GM19452 (cell line): ENCODE measurements around the gene CHRDL2.

Source experiments
- ATAC-seq: cut with Tn5 transposase; IDR thresholded peaks from one replicate; pipeline ENCODE4 v1.9.1; 2021; ENCODE audit not compliant: unreplicated experiment

Gene CHRDL2

GRCh38 chr11:74717221-74717969 is 13.8 kb downstream of the CHRDL2 start:
- ATAC-seq: no peak

DNA sequence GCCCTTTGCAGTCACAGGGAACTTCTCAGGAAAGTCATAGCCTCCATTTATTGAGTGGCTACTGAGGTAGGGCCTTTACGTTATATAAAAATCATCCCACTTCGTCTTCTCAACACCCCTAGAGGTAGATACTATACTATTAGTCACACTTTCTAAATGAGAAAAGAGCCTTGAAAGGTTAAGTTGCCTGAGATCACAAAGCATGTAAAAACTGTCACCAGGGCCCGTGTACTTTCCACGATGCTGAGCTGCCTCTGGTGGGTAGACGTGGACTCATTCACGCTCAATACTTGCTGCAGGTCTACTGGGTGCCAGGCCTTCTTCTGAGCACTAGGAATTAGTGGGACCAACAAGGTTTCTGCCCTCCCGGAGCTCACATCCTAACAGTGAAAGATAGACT is 16.3 kb downstream of the CHRDL2 start:
- no peak for ATAC-seq

DNA sequence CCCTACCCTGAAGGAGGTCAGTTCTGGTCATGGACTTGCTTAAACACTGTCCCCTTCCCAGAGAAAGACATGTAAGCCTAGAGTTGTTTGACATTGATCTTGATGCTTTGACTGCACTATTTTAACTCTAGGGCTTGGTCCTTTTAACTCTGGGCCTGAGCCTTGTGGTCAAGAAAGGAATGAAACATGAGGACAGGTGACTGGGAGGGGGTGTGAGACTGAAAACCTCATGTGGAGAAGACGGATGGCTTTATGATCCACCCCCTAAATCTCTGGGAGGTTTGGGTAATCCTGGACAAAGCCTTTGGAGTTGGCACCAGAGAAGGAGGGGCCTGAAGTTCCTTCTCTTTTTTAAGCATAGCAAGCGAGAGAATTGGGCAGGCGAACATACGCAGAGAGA is 17.5 kb downstream of the CHRDL2 start:
- ATAC-seq: no peak

- no peak for ATAC-seq
These were observed 20.8 kb downstream of the CHRDL2 start for GRCh38 chr11:74710281-74710938.

- no peak for ATAC-seq
These were observed 22.1 kb downstream of the CHRDL2 start for GRCh38 chr11:74709175-74709574.

DNA sequence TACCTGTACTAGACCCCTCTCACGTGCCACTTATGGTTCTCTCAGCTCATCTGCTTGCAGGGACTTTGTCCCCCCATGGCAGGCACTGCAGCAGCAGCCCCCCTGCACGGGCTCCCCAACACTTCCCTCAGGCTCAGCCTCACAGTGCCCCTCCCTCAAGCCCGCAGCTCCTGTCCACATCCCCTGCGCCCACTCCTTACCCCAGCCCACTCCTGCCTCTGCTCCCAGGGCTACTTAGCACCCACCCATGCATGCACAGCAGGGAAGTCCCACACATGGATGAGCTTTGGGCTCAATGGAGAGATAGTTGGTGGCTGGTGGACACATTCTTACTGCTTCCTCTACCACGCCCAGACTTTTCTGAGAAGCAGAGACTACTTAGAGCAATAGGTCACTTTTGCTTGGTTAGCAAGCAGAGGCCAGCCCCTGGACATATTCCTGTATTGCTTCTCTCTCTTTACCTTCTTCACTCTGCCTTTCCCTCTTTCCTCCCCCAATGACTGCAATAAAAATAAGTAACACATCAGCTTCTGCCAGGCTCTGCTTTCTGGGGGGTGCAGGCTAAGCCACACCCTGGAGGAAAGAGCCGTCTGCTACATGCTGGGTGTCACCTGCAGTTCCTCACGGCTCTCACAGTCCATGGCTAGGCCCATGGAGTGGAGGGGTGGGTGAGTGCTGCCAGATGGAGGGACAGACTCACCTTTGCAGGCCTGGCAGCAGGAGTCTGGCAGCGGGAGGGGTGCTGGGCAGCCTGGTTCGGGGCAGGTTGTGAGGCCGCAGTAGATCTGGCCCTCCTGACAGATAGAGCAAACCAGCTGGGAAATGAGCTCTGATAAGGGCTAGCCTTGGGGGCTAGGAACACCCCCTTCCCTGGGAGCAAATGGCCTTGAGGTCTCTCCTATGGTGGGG is 23.4 kb downstream of the CHRDL2 start:
- no peak for ATAC-seq

DNA sequence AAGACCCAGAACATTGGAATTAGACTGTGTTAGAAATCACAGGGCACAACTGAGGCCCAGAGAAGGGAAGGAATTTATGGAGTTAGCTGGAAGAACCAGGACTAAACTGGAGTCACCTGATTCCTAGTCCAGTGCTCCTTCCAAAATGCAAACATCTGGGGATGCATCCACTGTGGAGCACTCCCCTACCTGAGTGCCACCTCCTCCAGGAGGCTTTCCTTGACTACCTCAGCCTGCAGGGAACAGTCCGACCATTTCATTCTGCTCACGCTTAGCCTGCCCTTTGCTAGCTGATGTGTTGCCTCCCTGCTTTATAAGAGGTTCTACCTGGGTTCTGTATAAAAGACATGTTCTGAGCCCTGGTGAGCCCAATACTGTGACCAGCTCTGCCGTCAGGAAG is 24.0 kb downstream of the CHRDL2 start:
- ATAC-seq: no peak

- no peak for ATAC-seq
These were observed 28.0 kb downstream of the CHRDL2 start for GRCh38 chr11:74703211-74703610.

- ATAC-seq: no peak
These were observed 28.7 kb downstream of the CHRDL2 start for GRCh38 chr11:74702383-74703007.

DNA sequence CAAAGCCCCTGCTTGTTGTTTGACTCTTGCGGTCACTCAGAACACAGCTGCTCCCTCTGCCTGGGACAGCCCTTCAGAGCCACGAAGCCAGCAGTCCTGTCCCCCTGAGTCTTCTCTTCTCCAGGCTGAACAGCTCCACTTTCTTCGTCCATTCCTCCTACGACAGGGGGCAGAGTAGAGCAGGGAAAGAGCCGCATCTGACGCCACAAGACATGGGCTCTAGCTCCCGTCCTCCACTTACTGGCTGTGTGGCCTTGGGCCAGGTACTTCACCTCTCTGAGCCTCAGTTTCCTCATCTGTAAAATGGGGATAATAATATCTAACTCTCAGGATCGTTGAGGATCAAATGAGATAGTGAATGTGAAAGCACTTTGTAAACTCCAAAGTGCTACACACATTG is 29.9 kb downstream of the CHRDL2 start:
- no peak for ATAC-seq

DNA sequence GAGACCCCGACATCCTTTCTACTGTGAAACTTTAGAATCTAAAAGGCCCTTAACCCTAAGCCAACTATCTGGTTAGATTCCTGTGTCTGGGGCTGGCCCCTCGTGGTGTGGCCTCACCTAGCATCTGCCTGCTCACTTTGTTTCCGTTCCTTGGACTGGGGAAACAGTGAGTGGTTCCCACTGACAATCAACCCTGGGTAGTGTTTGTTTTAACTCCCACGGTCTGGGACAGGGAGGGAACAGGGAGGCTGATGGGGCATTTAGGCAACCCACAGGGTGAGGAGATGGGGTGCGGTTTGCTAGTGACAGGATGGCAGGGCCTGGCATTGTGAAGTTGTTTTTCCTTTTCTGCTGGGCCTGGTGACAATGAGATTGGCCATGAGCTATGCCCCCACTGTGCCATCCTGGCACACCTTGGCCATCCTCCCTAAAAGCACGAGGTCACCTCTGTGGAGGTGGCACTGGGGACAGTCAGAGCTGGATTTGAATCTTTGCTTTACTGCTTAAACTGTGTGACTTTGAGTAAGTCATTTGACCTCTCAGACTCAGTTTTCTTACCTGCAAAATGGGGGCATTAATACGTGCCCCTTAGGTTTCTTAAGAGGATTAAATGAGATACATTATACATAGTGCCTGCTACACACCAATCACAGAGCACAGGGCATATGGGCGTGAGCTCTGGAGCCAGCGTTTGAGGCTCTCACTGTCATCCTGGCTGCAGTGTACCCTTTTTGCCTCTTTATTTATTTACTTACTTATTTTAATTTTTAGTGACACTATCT is 31.4 kb downstream of the CHRDL2 start:
- ATAC-seq: no peak

DNA sequence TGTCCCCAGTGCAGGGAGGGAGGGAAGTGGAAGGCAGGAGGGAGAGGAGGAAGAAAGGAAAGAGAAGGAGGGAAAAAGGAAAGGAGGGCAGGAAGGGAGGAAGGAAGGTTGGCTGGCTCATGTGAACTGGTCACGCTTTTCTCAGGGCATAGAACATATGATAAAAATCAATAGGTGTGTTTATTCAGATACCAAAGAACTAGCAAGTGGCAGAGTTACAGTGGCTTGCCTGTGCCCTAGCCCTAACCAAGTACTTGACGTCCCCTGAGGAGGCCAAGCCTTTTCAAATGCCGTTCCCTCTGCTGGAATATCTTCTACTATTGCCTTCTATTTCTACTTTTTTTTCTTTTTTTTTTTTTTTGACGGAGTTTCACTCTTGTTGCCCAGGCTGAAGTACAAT is 33.5 kb downstream of the CHRDL2 start:
- ATAC-seq: no peak

DNA sequence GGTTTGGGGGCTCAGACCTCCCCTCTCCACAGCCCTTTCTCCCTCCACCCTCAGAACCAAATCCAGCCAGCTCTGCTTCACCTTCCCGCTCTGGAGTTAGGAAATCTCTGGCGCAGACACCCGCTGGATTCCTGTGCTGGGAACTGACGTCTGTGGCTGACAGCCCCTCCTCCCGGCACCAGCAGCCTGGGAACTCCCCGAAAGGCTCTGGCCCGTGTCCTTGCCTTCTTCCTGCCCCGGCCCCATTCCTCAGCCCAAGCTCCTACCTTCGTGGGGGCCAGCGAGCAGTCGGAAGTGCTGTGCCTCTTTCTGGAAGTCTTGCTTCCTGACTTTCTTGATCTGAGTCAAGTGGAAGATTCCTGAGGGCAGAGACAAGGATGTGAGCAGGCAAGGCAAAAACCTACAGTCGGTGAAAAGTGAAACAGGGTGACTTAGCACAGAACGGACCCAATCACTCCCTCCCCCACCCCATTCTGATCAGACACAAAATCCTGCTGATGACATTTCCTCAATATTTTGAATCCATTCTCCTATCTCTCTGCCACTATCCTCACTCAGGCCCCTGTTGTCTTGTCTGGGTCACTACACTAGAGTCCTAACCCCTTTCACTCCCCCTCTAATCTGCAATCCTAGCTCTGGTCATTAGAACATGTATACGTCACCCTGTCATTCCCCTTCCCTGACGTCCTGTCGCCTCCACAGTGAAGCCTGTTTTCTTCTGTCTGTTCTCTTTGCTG is 34.1 kb downstream of the CHRDL2 start:
- no peak for ATAC-seq

DNA sequence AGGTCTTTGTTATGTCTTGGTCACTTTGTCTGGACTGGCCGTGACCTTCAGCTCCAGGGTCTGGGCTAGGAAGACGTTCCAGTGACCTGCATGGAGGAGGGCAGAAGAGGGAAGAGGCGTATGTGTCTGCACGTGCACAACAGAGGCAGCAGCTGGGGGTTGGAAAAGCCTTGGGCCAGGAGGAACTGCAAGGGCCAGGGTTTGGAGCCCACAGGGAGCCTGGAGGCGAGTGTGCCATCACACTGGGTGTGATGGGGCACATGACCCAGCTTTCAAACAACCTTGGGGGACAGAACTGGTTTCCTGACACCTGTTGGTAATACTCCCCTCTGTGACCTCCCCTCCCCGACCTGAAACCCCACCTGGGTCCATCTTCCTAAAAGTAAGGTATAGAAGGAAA is 34.7 kb downstream of the CHRDL2 start:
- ATAC-seq: no peak

- no peak for ATAC-seq
These were observed 35.4 kb downstream of the CHRDL2 start for GRCh38 chr11:74695705-74696280.

DNA sequence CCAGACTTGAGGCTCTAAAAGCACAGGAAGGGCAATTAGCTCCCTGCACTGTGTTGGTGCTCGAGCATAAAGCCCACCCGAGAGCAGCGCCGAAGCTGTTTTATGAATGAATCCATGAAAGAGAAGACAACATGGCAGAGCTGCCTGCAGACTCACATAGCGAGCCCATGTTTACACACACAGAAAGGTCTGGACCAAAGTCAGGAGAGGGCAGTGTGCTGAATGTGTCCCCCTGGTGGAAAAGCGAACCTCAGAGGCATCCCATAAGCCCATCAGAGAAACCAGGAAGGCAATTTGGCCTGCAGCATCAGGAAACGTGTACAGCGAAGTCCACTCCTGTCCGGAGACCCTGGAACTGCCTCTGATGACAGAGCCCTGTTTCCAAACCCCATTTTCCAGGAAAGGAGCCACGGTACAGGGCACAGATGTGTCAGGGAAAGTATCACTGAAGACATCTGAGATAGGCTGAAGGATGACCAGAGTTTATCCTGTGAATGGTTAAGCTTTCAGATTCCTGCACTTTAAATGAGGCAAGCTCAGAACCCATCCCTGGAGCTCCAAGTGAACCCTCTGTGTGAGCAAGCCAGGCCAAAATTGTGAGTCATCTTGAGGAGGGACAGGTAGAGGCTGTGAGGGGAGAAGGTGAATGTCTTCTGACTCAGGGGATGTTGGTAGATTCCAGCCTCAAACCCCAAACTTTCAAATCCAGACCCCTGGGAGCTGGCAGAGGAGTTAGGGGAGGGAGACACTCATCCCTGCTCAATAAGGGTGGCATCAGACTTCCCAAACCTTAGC is 36.9 kb downstream of the CHRDL2 start:
- ATAC-seq: no peak

- ATAC-seq: no peak
These were observed 37.7 kb downstream of the CHRDL2 start for GRCh38 chr11:74693531-74693930.

DNA sequence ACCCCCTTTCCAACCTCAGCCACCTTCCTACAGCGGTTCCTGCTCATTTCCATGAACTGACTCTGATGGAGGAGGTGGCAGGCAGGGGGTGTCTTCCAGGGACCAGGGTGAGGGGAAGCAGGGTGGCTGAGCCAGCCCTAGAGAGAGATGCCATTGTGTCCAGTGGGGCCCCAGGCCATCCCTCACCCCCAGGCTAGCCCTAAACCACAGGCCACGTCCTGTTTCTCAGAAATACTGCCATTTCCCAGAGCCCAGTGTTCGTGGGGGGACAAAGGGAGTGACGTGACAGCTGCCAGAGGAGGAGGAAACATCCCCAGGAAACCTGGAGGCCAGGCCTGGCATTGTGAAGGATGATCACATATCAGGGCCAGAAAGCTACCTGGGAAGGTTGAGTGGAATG is 39.5 kb downstream of the CHRDL2 start:
- ATAC-seq: no peak

GRCh38 chr11:74689666-74690065 is 41.6 kb downstream of the CHRDL2 start:
- no peak for ATAC-seq
